ENCODE data around the gene FXYD6. TPM values are rescaled to one million over a fixed set of nuclear protein-coding genes. Genes with fewer than 3 reads are reported as not detected.

FXYD6 gene
- total and polyA plus RNA-seq, 9 of the 15 experiments (the other 6 are each of a cell fraction or from before 2014, with no cell fraction given), result 0.07 to 0.35 TPM; not detected in 7

- TF ChIP-seq MXD1 (CRISPR knock-in tag; IDR thresholded peaks at IDR 0.05; ENCODE audit: borderline replicate concordance, poor library complexity, severe bottlenecking) (no peak), ZNF143 (CRISPR knock-in tag; IDR thresholded peaks at IDR 0.05) (no peak), NR2F6 (CRISPR knock-in tag; IDR thresholded peaks at IDR 0.05) (no peak), KLF13 (tag; IDR thresholded peaks at IDR 0.05; ENCODE audit: borderline replicate concordance, low read depth) (no peak), ZSCAN29 (IDR thresholded peaks at IDR 0.05) (no peak), TAF15 (IDR thresholded peaks at IDR 0.05; ENCODE audit: low read depth, low read length) (no peak), HNRNPK (IDR thresholded peaks at IDR 0.05; ENCODE audit: low read depth, low read length, poor library complexity, severe bottlenecking) (no peak), RFX5 (IDR thresholded peaks at IDR 0.05; ENCODE audit: low read depth, low read length) (no peak), CEBPG (CRISPR knock-in tag; IDR thresholded peaks at IDR 0.05) (no peak), CEBPG (tag; conservative IDR thresholded peaks at IDR 0.05 in 1 of 2, IDR thresholded peaks at IDR 0.05 in 1 of 2) (no peak), NELFE (IDR thresholded peaks at IDR 0.05; ENCODE audit: insufficient read depth, insufficient read length) (no peak), NRF1 (conservative IDR thresholded peaks at IDR 0.05 in 1 of 2, IDR thresholded peaks at IDR 0.05 in 1 of 2) (no peak)
Observed at GRCh38 chr11:117879516-117880480, 3.3 kb upstream of the FXYD6 start (continued).

Measured in K562 (cell line).